SU-DHL-6 (cell line): ENCODE measurements around the gene PLCL1.

Experiments used
- H2AFZ ChIP-seq: fragments of 200-600 bp; sonication (generic); 2 replicates; pipeline ENCODE4 v1.6.1; 2014; ENCODE audit warnings: low read depth, mild to moderate bottlenecking, moderate library complexity, mixed read lengths, antibody characterized with exemption, low read length; ENCODE audit not compliant: severe bottlenecking
- H3F3A ChIP-seq: fragments of 200-600 bp; shearing (Covaris generic); 2 replicates; pipeline ENCODE4 v1.6.0; 2016; ENCODE audit warnings: antibody characterized with exemption, mild to moderate bottlenecking; ENCODE audit not compliant: insufficient read depth
- H3K27ac ChIP-seq: fragments of 200-600 bp; sonication (generic); 2 replicates; pipeline ENCODE4 v1.5.1; 2016; ENCODE audit warnings: low read depth, mild to moderate bottlenecking, low read length, moderate library complexity, mixed read lengths
- H3K27me3 ChIP-seq: fragments of 200-600 bp; sonication (generic), shearing (Covaris generic); 2 replicates; pipeline ENCODE4 v1.6.0; 2014; ENCODE audit warnings: mild to moderate bottlenecking, low read length
- H3K36me3 ChIP-seq: fragments of 200-600 bp; sonication (generic); 2 replicates; pipeline ENCODE4 v1.6.1; 2014; ENCODE audit warnings: mild to moderate bottlenecking, low read length, mixed read lengths
- H3K4me2 ChIP-seq: fragments of 300-600, 200-600 bp; shearing (Covaris generic), sonication (generic); 2 replicates; pipeline ENCODE4 v1.6.0; 2014; ENCODE audit warnings: low read length, low read depth, mild to moderate bottlenecking; ENCODE audit not compliant: poor library complexity, severe bottlenecking
- H3K4me3 ChIP-seq: fragments of 200-600 bp; sonication (generic); 2 replicates; pipeline ENCODE4 v1.5.1; 2014; ENCODE audit warnings: antibody characterized with exemption, low read length, mild to moderate bottlenecking, mixed read lengths; ENCODE audit not compliant: insufficient read depth, poor library complexity, severe bottlenecking
- H3K79me2 ChIP-seq: fragments of 200-600 bp; sonication (generic); 2 replicates; pipeline ENCODE4 v1.6.1; 2014; ENCODE audit warnings: mild to moderate bottlenecking, low read length, moderate library complexity; ENCODE audit not compliant: insufficient read depth
- H3K9ac ChIP-seq: fragments of 200-600 bp; sonication (generic); 2 replicates; pipeline ENCODE4 v1.7.0; 2014; ENCODE audit warnings: mild to moderate bottlenecking, low read length
- H3K9me2 ChIP-seq: fragments of 200-600 bp; sonication (generic); replicated peaks from 2 replicates; pipeline ENCODE4 v1.6.1; 2014; ENCODE audit warnings: low read length; ENCODE audit not compliant: insufficient read depth
- H3K9me3 ChIP-seq: fragments of 200-600 bp; sonication (generic); 2 replicates; pipeline ENCODE4 v1.6.1; 2014; ENCODE audit warnings: low read length, mixed read lengths; ENCODE audit not compliant: insufficient read depth
- H4K20me1 ChIP-seq: fragments of 200-600 bp; sonication (generic); 2 replicates; pipeline ENCODE4 v1.6.1; 2014; ENCODE audit warnings: low read depth, mild to moderate bottlenecking, antibody characterized with exemption, low read length, moderate library complexity, mixed read lengths
- CTCF ChIP-seq: fragments of 200-600 bp; sonication (generic); IDR thresholded peaks from one replicate; pipeline ENCODE4 v1.5.1; 2017; ENCODE audit warnings: antibody characterized with exemption, mild to moderate bottlenecking, low read length, moderate library complexity; ENCODE audit not compliant: insufficient read depth, poor library complexity, severe bottlenecking
- EZH2phosphoT487 ChIP-seq: fragments of 200-600 bp; sonication (generic), shearing (Covaris generic); conservative IDR thresholded peaks from 2 replicates; pipeline ENCODE4 v1.6.1; 2018; ENCODE audit warnings: mild to moderate bottlenecking, antibody characterized with exemption, low read length, moderate library complexity, mixed read lengths

PLCL1 gene

GRCh38 chr2:197838579-197838978, 34.2 kb downstream of the PLCL1 start:
- Histone ChIP-seq H3K4me2 (no peak overlapping the region), H3K27ac (no peak overlapping the region)

GRCh38 chr2:197839327-197839726, 34.9 kb downstream of the PLCL1 start:
- Histone ChIP-seq H3K79me2 (no peaks in the 10 kb centered on the region), H3K36me3 (no peaks in the 10 kb centered on the region), H3K4me2 (no peak overlapping the region), H3K9me2 (no peaks in the 10 kb centered on the region), H3K27me3 (no peaks in the 10 kb centered on the region), H2AFZ (no peak overlapping the region), H3F3A (no peaks in the 10 kb centered on the region), H3K9ac (no peak overlapping the region), H4K20me1 (no peaks in the 10 kb centered on the region), H3K9me3 (no peaks in the 10 kb centered on the region), H3K4me3 (no peak overlapping the region), H3K27ac (no peak overlapping the region)
- TF ChIP-seq EZH2phosphoT487 (no peak), CTCF (no peak)

More at GRCh38 chr2:197838579-197838978, 34.2 kb downstream of the PLCL1 start:
- Histone ChIP-seq H3K36me3 (no peaks in the 10 kb centered on the region), H3K9me3 (no peaks in the 10 kb centered on the region), H3K79me2 (no peaks in the 10 kb centered on the region), H3K27me3 (no peaks in the 10 kb centered on the region), H3K4me3 (no peak overlapping the region), H3K9me2 (no peaks in the 10 kb centered on the region), H4K20me1 (no peaks in the 10 kb centered on the region), H3F3A (no peaks in the 10 kb centered on the region), H2AFZ (no peak overlapping the region), H3K9ac (no peak overlapping the region)
- TF ChIP-seq CTCF (no peak), EZH2phosphoT487 (no peak)

DNA sequence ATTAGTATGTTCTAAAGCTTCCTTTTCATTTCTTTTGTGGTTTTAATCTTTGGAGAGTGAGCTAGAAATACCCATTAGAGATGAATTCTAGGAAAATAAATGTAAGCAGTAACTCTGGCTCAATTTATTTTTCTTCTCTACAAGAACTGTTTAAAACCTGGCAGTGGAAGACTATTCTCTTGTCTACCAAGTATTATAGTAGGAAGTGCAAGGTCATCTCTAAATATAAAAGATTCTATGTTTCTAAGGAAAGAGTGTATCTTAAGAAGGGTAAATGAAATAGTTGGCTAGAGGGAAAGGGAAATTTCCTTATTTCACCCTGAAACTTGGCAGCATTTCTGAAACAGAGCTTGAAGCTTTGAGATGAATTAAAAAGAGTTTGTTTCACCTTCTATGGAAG, 35.5 kb downstream of the PLCL1 start:
- Histone ChIP-seq H3K4me2 (no peak overlapping the region), H3K4me3 (no peak overlapping the region), H3K27me3 (no peaks in the 10 kb centered on the region), H2AFZ (no peak overlapping the region), H3K79me2 (no peaks in the 10 kb centered on the region), H3F3A (no peaks in the 10 kb centered on the region), H3K9me3 (no peaks in the 10 kb centered on the region), H3K27ac (no peak overlapping the region), H4K20me1 (no peaks in the 10 kb centered on the region), H3K36me3 (no peaks in the 10 kb centered on the region), H3K9me2 (no peaks in the 10 kb centered on the region), H3K9ac (no peak overlapping the region)
- TF ChIP-seq CTCF, result no peak
- no peak for TF ChIP-seq EZH2phosphoT487
